Panc1 (cell line): Measurements from ENCODE around the gene TMEM39B. TPM values are rescaled to one million over a fixed set of nuclear protein-coding genes. Genes with fewer than 3 reads are reported as not detected.
A peak's percentile ranks its signal among the peaks of the same experiment; 100 is the strongest.

ENCODE experiments used
- ATAC-seq: fragments of 200-7000 bp; cut with Tn5 transposase; 2 replicates; pipeline ENCODE4 v1.9.1; 2020; ENCODE audit warnings: mild to moderate bottlenecking, moderate library complexity
- BruUV-seq: library from RNA; stranded (reverse); fragments of 400-500 nt; replicated peaks from 2 replicates; lab custom pipeline; 2021; lab: Mats Ljungman, UMichigan
- CTCF ChIA-PET: fragments of 300-600 bp; sonication (Branson Sonifier 250); formaldehyde crosslinking; loops from one replicate; lab custom pipeline; 2022; ENCODE audit warnings: antibody characterized with exemption; lab: Charles Lee
- POLR2A ChIA-PET: fragments of 300-600 bp; sonication (Branson Sonifier 250); formaldehyde crosslinking; loops from one replicate; lab custom pipeline; 2022; ENCODE audit warnings: antibody characterized with exemption; lab: Charles Lee
- DNase-seq: peaks from one replicate; pipeline ENCODE4 v3.0.0-alpha.2; 2010; ENCODE audit warnings: low read depth, low spot score
- H3K27ac ChIP-seq: 2 replicates; pipeline ENCODE4 v1.5.1; 2011; ENCODE audit warnings: mild to moderate bottlenecking, low read length, inconsistent platforms
- H3K27me3 ChIP-seq: fragments of 200-500 bp; sonication (Bioruptor generic); 2 replicates; pipeline ENCODE4 v1.6.0; 2014; ENCODE audit warnings: low read length, inconsistent platforms; ENCODE audit not compliant: control insufficient read depth, insufficient read depth
- H3K36me3 ChIP-seq: fragments of 200-500 bp; sonication (Bioruptor generic); 2 replicates; pipeline ENCODE4 v1.5.1; 2014; ENCODE audit warnings: inconsistent platforms, mild to moderate bottlenecking, low read length, moderate library complexity; ENCODE audit not compliant: control insufficient read depth, insufficient read depth
- H3K4me1 ChIP-seq: 2 replicates; pipeline ENCODE4 v1.5.1; 2011; ENCODE audit warnings: inconsistent platforms, mild to moderate bottlenecking, low read length, moderate library complexity; ENCODE audit not compliant: control insufficient read depth, insufficient read depth
- H3K4me3 ChIP-seq, 2 experiments: 2 replicates each; pipeline ENCODE4 v1.5.1; 2011 to 2012; ENCODE audit warnings: low read depth in 2 of 2, low read length in 2 of 2, mild to moderate bottlenecking in 2 of 2, inconsistent platforms in 1 of 2, moderate library complexity in 1 of 2
- H3K9me3 ChIP-seq: fragments of 200-500 bp; sonication (Bioruptor generic); 2 replicates; pipeline ENCODE4 v1.5.1; 2014; ENCODE audit warnings: low read depth, mild to moderate bottlenecking, inconsistent platforms, low read length, moderate library complexity; ENCODE audit not compliant: control insufficient read depth, insufficient read depth
- CTCF ChIP-seq: fragments of 450-650 bp; IDR thresholded peaks from 2 replicates; pipeline ENCODE4 v1.5.1; 2017; ENCODE audit warnings: mild to moderate bottlenecking
- POLR2AphosphoS5 ChIP-seq: IDR thresholded peaks from 2 replicates; pipeline ENCODE4 v1.6.1; 2012; ENCODE audit warnings: mild to moderate bottlenecking, low read depth, low read length, moderate library complexity
- REST ChIP-seq, 2 experiments: IDR thresholded peaks; 2 replicates each; pipeline ENCODE4 v1.6.1; 2011 to 2012; ENCODE audit warnings: low read depth in 2 of 2, control low read depth in 1 of 2, low read length in 1 of 2, mild to moderate bottlenecking in 1 of 2, moderate library complexity in 1 of 2; ENCODE audit not compliant: insufficient read depth in 1 of 2
- SIN3A ChIP-seq: IDR thresholded peaks from 2 replicates; pipeline ENCODE4 v1.6.1; 2012; ENCODE audit warnings: low read depth, mild to moderate bottlenecking, low read length, moderate library complexity, borderline replicate concordance; ENCODE audit not compliant: insufficient read depth
- TCF7L2 ChIP-seq: IDR thresholded peaks from 2 replicates; pipeline ENCODE4 v1.6.1; 2011; ENCODE audit warnings: mild to moderate bottlenecking, low read depth, low read length, inconsistent platforms
- in situ Hi-C: cut with HindIII; loops from 2 replicates; pipeline ENCODE4 v1.10.0; 2016; ENCODE audit warnings: low sequenced_read_pairs, low pct_unique_long_range_greater_than_20kb
- intact Hi-C: fragments of 100-400 bp; cut with micrococcal nuclease; formaldehyde crosslinking; loops from one replicate; pipeline ENCODE4 v1.10.0; 2022; ENCODE audit not compliant: unreplicated experiment
- total RNA-seq: library from RNA; stranded (reverse); gene quantifications from one replicate; pipeline ENCODE4 v1.2.1, GENCODE V29; 2021; ENCODE audit not compliant: unreplicated experiment

The TMEM39B gene
- total RNA-seq, 1 experiment from 2014 or later = 35.0 TPM

- in situ Hi-C loops = no loop called here
- no peaks in the 10 kb centered on the region for H3K27me3 ChIP-seq
- ChIA-PET CTCF (no interaction called here), POLR2A (no interaction called here)
- intact Hi-C loops = no loop called here
- ATAC-seq (no peak), DNase-seq (no peak)
- no peaks in the 10 kb centered on the region for H3K9me3 ChIP-seq
- H3K36me3 ChIP-seq = no peaks in the 10 kb centered on the region
- TF ChIP-seq TCF7L2 = no peak
- H3K4me3 ChIP-seq = no peak overlapping the region
- no peak overlapping the region for H3K27ac ChIP-seq
- no TSS peak for BruUV-seq
- peaks cover 39% of the 10 kb centered on the region for H3K4me1 ChIP-seq
Measured at GRCh38 chr1:32137111-32137510, 64.4 kb downstream of the TMEM39B start.

- H3K36me3 ChIP-seq = no peaks in the 10 kb centered on the region
- DNase-seq (peak; percentile 80), ATAC-seq (peak; percentile 90)
- H3K9me3 ChIP-seq = no peaks in the 10 kb centered on the region
- peak overlapping the region; percentile 84 for H3K27ac ChIP-seq
- POLR2A ChIA-PET = interaction anchor here (0.5 kb wide), 1 partner anchor 203 kb away, joined by 4 read pairs; no protein-coding TSS in a partner anchor
- peaks cover 50% of the 10 kb centered on the region for H3K4me1 ChIP-seq
- intact Hi-C loops = no loop called here
- peak overlapping the region in 1 of 2 experiments; percentile 13; a peak in 2 of 4 replicates for H3K4me3 ChIP-seq
- no TSS peak for BruUV-seq
- no peaks in the 10 kb centered on the region for H3K27me3 ChIP-seq
- in situ Hi-C loops = no loop called here
- CTCF ChIA-PET = no interaction called here
- TF ChIP-seq CTCF (no peak), POLR2AphosphoS5 (peak; percentile 42; the same call in 1 of the 2 replicates), SIN3A (0 out of 2 replicates have a peak, but pooled peaks have one; percentile 8)
Measured at GRCh38 chr1:32138965-32139364, 66.2 kb downstream of the TMEM39B start.

- H3K4me3 ChIP-seq = no peak overlapping the region
- in situ Hi-C loops = no loop called here
- no TSS peak for BruUV-seq
Measured at GRCh38 chr1:32142446-32143301, 69.9 kb downstream of the TMEM39B start.

More at GRCh38 chr1:32142446-32143301, 69.9 kb downstream of the TMEM39B start:
- no peak for TF ChIP-seq SIN3A
- TF ChIP-seq CTCF = no peak
- no peak for TF ChIP-seq POLR2AphosphoS5
- no peak for TF ChIP-seq REST (IDR thresholded peaks at IDR 0.05; ENCODE audit: insufficient read depth in 1 of 2, low read depth in 2 of 2, low read length in 1 of 2)
- TF ChIP-seq TCF7L2 = no peak
- ATAC-seq = peak; percentile 75
- intact Hi-C loops = no loop called here
- H3K9me3 ChIP-seq = no peaks in the 10 kb centered on the region
- ChIA-PET CTCF (interaction anchor here (0.6 kb wide), 1 partner anchor 148 kb away, joined by 7 read pairs; no protein-coding TSS in a partner anchor), POLR2A (interaction anchor here (0.5 to 0.6 kb wide), 2 partner anchors 35 to 81 kb away, joined by 6 to 8 read pairs; partner anchors contain the start of gene KPNA6)
- H3K27ac ChIP-seq = peak overlapping the region; percentile 49
- DNase-seq = peak; percentile 28
- no peaks in the 10 kb centered on the region for H3K27me3 ChIP-seq
- no peaks in the 10 kb centered on the region for H3K36me3 ChIP-seq
- H3K4me1 ChIP-seq = peaks cover 53% of the 10 kb centered on the region
